Type B pancreatic cell (in vitro differentiated cells): ENCODE data around the gene DRD2. TPM values are rescaled to one million over a fixed set of nuclear protein-coding genes. Genes with fewer than 3 reads are reported as not detected.

Experiments used
- DNase-seq: peaks from one replicate; pipeline ENCODE4 v3.0.0; 2021; ENCODE audit warnings: mixed read lengths; ENCODE audit not compliant: unreplicated experiment; ENCODE audit errors: extremely low spot score
- H3K27ac Mint-ChIP-seq: 2 replicates; pipeline ENCODE4 v1.8.0; 2021; ENCODE audit warnings: mild to moderate bottlenecking, mixed read lengths
- H3K27me3 Mint-ChIP-seq: 2 replicates; pipeline ENCODE4 v1.8.0; 2021; ENCODE audit warnings: mixed read lengths
- H3K36me3 Mint-ChIP-seq: 2 replicates; pipeline ENCODE4 v1.8.0; 2021; ENCODE audit warnings: mixed read lengths
- H3K4me1 Mint-ChIP-seq: one replicate; pipeline ENCODE4 v1.8.0; 2021; ENCODE audit warnings: mixed read lengths; ENCODE audit not compliant: unreplicated experiment
- H3K4me3 Mint-ChIP-seq: 2 replicates; pipeline ENCODE4 v1.8.0; 2021; ENCODE audit warnings: mild to moderate bottlenecking, mixed read lengths
- H3K9me3 Mint-ChIP-seq: 2 replicates; pipeline ENCODE4 v1.8.0; 2021; ENCODE audit warnings: mixed read lengths
- total RNA-seq: library from RNA; stranded (reverse); gene quantifications from 2 replicates; pipeline ENCODE4 v1.2.1, GENCODE V29; 2021; ENCODE audit warnings: low replicate concordance
- TF ChIP-seq, protein P1 (sequence below): fragments of 200-600 bp; sonication (generic); conservative IDR thresholded peaks from 2 replicates; pipeline ENCODE4 v1.5.0; 2021; ENCODE audit warnings: antibody characterized with exemption, mild to moderate bottlenecking

The DRD2 gene
- total RNA-seq, 1 donor from 2014 or later, result 3.7 TPM

DNA sequence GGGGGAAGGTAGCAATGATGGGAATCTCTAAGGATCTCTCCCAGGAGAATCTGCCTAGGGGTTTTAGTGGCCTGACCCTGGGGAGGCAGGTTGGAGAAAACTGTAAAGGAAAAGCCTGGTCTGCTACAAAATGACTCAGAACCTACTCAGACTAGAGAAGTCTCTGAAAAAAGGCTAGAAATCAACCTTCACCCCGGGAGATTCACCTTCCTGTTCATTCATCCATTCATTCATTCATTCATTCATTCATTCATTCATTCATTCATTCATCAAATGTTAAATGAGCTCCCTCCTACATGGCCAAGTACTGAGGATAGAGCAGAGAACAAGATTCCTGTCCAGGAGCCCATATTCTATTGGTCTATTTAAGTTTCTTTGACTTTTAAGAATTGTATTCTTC lies 96.5 kb downstream of the DRD2 start:
- Mint-ChIP-seq H3K4me1 (peaks cover 6% of the 10 kb centered on the region), H3K9me3 (no peaks in the 10 kb centered on the region), H3K4me3 (no peak overlapping the region), H3K27ac (no peak overlapping the region), H3K27me3 (peaks cover 3% of the 10 kb centered on the region), H3K36me3 (peaks cover 12% of the 10 kb centered on the region)
- TF ChIP-seq, protein P1, sequence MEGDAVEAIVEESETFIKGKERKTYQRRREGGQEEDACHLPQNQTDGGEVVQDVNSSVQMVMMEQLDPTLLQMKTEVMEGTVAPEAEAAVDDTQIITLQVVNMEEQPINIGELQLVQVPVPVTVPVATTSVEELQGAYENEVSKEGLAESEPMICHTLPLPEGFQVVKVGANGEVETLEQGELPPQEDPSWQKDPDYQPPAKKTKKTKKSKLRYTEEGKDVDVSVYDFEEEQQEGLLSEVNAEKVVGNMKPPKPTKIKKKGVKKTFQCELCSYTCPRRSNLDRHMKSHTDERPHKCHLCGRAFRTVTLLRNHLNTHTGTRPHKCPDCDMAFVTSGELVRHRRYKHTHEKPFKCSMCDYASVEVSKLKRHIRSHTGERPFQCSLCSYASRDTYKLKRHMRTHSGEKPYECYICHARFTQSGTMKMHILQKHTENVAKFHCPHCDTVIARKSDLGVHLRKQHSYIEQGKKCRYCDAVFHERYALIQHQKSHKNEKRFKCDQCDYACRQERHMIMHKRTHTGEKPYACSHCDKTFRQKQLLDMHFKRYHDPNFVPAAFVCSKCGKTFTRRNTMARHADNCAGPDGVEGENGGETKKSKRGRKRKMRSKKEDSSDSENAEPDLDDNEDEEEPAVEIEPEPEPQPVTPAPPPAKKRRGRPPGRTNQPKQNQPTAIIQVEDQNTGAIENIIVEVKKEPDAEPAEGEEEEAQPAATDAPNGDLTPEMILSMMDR, result no peak
- no peak for DNase-seq

DNA sequence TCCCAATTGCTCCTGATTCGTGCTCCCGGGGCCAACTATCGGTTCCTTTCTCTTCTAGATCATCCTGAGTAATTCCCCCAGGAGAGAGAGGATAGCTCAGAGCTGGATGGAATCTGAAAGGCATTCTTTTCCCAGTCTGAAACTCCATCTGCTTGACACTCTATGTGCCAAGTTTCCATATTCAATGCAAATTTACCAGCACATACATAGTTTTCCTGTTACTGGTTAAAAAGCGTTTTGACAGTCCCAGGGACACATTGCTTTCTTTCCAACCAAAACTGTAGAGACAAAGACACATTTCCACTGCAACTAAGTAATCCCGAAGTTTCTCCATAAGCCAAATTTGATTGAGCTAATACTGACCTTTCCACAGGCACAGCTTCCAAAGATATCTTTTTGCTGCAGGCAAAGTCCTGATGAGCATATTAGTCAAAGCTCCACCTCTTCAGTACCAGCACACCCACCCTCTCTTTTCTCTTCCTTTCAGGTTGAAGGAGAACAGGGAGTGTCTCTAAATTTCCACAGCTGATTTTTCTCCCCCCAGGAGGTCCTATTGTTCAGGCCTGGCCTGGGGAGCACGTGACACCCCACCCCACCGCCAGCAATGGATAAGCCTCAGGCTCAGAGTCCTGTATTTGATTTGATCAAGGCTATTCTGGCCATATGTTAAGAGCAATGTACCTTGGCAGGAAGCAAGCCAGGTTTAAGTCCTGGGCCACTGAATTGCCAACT lies 97.4 kb downstream of the DRD2 start:
- Mint-ChIP-seq H3K4me3 (no peak overlapping the region), H3K4me1 (peaks cover 6% of the 10 kb centered on the region), H3K27ac (peak overlapping the region; percentile 15), H3K9me3 (no peaks in the 10 kb centered on the region), H3K27me3 (peaks cover 3% of the 10 kb centered on the region), H3K36me3 (peaks cover 16% of the 10 kb centered on the region)
- TF ChIP-seq, protein P1, result no peak
- no peak for DNase-seq

DNA sequence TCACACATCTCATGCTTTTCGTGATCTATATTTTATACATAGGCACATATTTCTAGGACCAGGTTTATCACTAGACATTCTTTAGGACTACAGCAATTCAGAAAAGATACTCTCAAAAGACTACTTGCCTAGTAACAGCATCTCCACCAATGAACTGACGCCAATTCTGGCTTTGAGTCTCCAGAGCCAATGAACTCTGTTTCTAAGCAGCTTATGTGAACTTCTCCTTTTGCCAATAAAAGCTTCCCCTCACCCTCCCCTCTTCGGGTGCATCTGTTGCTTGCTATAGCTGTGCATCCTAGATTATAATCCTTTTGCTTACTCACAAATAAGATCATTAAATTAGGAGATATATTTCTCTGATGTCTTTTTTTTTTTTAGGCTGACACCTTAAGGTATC lies 99.0 kb downstream of the DRD2 start:
- DNase-seq, result no peak
- Mint-ChIP-seq H3K4me3 (no peak overlapping the region), H3K27me3 (peaks cover 3% of the 10 kb centered on the region), H3K4me1 (peaks cover 6% of the 10 kb centered on the region), H3K36me3 (peaks cover 18% of the 10 kb centered on the region), H3K27ac (no peak overlapping the region), H3K9me3 (no peaks in the 10 kb centered on the region)
- TF ChIP-seq, protein P1, result no peak

DNA sequence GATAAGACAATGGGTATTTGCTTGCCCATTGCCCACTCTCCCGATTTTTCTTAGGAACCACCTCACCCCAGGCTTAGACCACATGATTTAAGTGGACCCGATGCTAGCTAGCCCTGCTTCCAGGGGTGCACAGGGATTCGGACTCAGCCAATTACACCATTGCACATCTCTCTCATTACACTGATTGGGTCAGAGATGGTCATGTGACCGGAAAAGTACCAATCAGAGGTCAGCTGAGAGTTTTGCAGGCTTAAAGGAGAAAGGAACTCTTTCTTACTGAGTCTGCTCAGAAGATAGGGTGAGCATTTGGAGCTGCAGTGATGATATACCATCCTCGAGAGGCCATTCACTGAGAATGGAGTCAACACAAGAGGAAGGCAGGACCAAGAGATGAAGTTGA lies 99.8 kb downstream of the DRD2 start:
- no peak overlapping the region for H3K4me3 Mint-ChIP-seq
- no peaks in the 10 kb centered on the region for H3K9me3 Mint-ChIP-seq
- peaks cover 17% of the 10 kb centered on the region for H3K36me3 Mint-ChIP-seq
- H3K4me1 Mint-ChIP-seq, result peaks cover 6% of the 10 kb centered on the region
- TF ChIP-seq, protein P1, result no peak
- no peak overlapping the region for H3K27ac Mint-ChIP-seq
- H3K27me3 Mint-ChIP-seq, result peaks cover 3% of the 10 kb centered on the region
- no peak for DNase-seq

DNA sequence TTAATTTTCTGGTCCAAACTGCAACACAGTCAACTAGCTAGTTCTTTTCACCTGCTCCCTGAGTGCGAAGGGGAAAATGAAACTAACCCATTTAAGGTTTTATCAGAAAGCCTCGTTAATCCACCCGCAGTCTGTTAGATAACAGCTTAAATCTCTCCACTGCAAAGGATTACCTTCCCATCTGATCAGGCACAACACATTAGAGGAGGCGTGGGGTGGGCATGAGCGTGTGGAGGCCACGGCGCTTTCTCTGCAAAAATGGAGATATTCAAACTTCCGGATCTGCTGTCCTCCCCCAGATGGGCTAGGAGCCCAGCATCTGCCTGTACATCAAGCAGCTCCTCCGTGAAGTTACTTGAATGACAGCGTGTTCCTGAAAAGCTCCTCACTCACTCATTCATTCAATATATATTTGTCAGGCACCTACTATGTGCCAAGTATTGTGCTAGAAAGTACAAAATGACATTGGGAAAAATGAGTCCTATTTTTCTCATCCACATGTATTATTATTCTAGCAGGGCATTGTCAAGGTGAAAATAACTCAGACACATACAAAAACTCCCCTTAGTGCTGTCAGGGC lies 101.1 kb downstream of the DRD2 start:
- Mint-ChIP-seq H3K27ac (no peak overlapping the region), H3K9me3 (no peaks in the 10 kb centered on the region), H3K27me3 (peaks cover 3% of the 10 kb centered on the region), H3K36me3 (peaks cover 16% of the 10 kb centered on the region), H3K4me3 (no peak overlapping the region), H3K4me1 (peaks cover 6% of the 10 kb centered on the region)
- no peak for DNase-seq
- TF ChIP-seq, protein P1, result no peak
